KMS-11 (cell line): ENCODE data around the gene COL7A1.

Experiments used
- H2AFZ ChIP-seq: fragments of 200-600 bp; sonication (generic); 2 replicates; pipeline ENCODE4 v1.6.1; 2016; ENCODE audit warnings: antibody characterized with exemption, mixed run types, low read depth
- H3K27ac ChIP-seq: fragments of 200-600 bp; sonication (generic); 2 replicates; pipeline ENCODE4 v1.6.1; 2016; ENCODE audit warnings: mild to moderate bottlenecking, mixed run types
- H3K27me3 ChIP-seq: fragments of 200-600 bp; sonication (generic); 2 replicates; pipeline ENCODE4 v1.6.1; 2017; ENCODE audit warnings: mild to moderate bottlenecking, low read depth, mixed run types, moderate library complexity; ENCODE audit not compliant: insufficient read depth
- H3K36me3 ChIP-seq: fragments of 200-600 bp; sonication (generic); 2 replicates; pipeline ENCODE4 v1.6.1; 2017; ENCODE audit warnings: mild to moderate bottlenecking, mixed run types; ENCODE audit not compliant: insufficient read depth
- H3K4me1 ChIP-seq: fragments of 200-600 bp; sonication (generic); 2 replicates; pipeline ENCODE4 v1.6.1; 2016; ENCODE audit warnings: mild to moderate bottlenecking, low read depth, mixed run types; ENCODE audit not compliant: poor library complexity, severe bottlenecking
- H3K4me2 ChIP-seq: fragments of 200-600 bp; sonication (generic); 2 replicates; pipeline ENCODE4 v1.7.0; 2016; ENCODE audit warnings: mild to moderate bottlenecking, mixed run types
- H3K4me3 ChIP-seq: fragments of 200-600 bp; sonication (generic); IDR thresholded peaks from 2 replicates; pipeline ENCODE4 v1.6.1; 2017; ENCODE audit warnings: low read depth, low read length, mixed read lengths; ENCODE audit not compliant: insufficient read depth
- H3K79me2 ChIP-seq: fragments of 200-600 bp; sonication (generic); 2 replicates; pipeline ENCODE4 v1.6.1; 2016; ENCODE audit warnings: low read depth, mixed run types; ENCODE audit not compliant: insufficient read depth
- H3K9ac ChIP-seq: fragments of 200-600 bp; sonication (generic); 2 replicates; pipeline ENCODE4 v1.6.1; 2016; ENCODE audit warnings: mild to moderate bottlenecking, mixed run types
- H4K20me1 ChIP-seq: fragments of 200-600 bp; sonication (generic); 2 replicates; pipeline ENCODE4 v1.6.1; 2016; ENCODE audit warnings: mild to moderate bottlenecking, mixed run types; ENCODE audit not compliant: insufficient read depth
- CTCF ChIP-seq: fragments of 200-600 bp; sonication (generic); conservative IDR thresholded peaks from 2 replicates; pipeline ENCODE4 v1.6.1; 2017; ENCODE audit warnings: low read depth, mild to moderate bottlenecking, antibody characterized with exemption, low read length, moderate library complexity, mixed read lengths

The COL7A1 gene

DNA sequence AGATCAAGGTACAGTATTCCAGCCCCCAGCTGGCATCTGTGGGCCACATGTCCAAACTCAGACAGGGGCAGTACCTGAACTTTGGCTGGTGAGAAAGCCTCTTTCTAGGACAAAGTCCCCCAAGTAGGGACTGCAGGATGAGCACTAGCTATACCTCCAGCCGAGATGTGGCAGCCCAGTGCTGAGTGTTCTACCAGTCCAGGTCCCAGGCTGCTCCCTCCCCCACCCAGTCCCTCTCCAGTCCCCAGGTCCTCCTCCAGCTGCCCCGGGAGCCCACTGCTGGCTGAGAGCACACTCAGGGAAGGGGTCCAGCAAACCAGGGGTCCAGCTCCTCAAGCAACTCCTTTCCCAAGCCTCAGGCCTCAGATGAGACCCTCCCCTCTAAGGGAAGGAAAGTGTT, 38.6 kb upstream of the COL7A1 start:
- TF ChIP-seq CTCF = no peak
- Histone ChIP-seq H3K36me3 (no peaks in the 10 kb centered on the region), H4K20me1 (no peaks in the 10 kb centered on the region), H3K27me3 (no peaks in the 10 kb centered on the region), H3K4me2 (no peak overlapping the region), H2AFZ (no peak overlapping the region), H3K9ac (no peak overlapping the region), H3K79me2 (no peaks in the 10 kb centered on the region), H3K4me3 (no peak overlapping the region), H3K27ac (no peak overlapping the region), H3K4me1 (no peaks in the 10 kb centered on the region)

DNA sequence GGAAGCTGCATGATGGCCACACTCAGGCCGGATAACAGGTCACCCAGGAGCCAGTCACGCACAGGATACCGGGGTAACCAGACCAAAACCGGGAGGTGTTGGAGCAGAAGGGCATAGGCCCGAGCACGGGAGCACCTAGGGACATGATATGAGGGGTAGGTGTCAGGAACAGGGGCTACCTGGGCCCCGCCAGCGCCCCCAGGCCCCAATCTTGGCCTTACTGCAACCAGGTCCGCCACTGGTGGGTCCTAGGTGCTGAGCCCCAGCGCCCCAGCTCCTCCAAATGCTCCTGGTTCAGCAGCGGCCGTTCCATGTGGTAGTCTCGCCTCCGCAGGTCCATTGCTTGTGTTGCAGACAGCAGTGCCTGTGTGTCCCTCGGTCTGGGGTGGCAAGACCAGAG, 38.1 kb upstream of the COL7A1 start:
- Histone ChIP-seq H3K36me3 (no peaks in the 10 kb centered on the region), H3K27me3 (no peaks in the 10 kb centered on the region), H3K27ac (no peak overlapping the region), H3K4me3 (no peak overlapping the region), H3K4me2 (no peak overlapping the region), H4K20me1 (no peaks in the 10 kb centered on the region), H3K9ac (no peak overlapping the region), H3K4me1 (no peaks in the 10 kb centered on the region), H2AFZ (no peak overlapping the region), H3K79me2 (no peaks in the 10 kb centered on the region)
- TF ChIP-seq CTCF = no peak

DNA sequence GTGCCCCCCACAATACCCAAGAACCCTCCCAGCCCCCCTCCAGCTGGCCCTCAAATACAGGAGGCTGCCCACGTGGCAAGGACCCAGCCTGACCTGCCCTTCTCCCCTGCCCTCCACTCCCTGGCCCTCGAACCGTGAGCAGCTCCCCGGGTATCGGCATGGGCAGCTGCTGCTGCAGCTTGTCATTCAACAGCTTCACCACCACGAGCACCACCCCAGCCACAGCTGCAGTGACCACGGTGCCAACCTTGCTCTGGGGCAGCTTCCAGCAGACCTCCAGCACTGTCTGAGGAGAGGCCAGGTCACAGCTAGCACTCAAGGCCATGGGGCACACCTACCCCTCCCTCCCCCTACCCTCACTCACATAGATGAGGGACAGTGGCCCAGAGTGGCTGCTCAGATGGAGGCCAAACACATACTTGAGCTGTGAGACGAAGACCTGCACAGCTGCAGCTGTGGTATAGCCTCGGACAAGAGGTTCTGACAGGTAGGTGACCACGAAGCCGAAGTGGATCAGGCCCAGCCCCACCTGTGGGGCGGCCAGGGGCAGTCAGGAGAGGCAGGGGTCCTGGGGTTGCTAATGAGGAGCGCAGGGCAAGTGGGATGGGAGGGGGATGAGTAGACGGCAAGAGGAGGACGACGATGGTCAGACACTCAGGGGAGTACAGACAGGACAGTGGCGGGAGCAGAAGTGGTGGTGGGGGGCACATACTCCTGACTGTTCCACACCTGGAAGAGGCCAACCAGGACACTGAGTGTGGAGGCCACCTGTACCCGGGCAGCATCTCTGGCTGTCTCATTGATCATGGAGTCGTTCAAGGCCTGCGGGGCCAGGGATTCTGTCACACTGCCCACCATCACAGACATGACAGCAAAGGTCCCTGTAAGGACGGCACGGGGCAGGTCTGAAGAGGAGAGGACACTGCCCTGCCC, 36.7 kb upstream of the COL7A1 start:
- Histone ChIP-seq H3K27ac (no peak overlapping the region), H3K79me2 (no peaks in the 10 kb centered on the region), H3K4me3 (no peak overlapping the region), H3K27me3 (no peaks in the 10 kb centered on the region), H4K20me1 (no peaks in the 10 kb centered on the region), H2AFZ (no peak overlapping the region), H3K36me3 (no peaks in the 10 kb centered on the region), H3K4me1 (no peaks in the 10 kb centered on the region), H3K4me2 (no peak overlapping the region), H3K9ac (no peak overlapping the region)
- TF ChIP-seq CTCF = no peak

DNA sequence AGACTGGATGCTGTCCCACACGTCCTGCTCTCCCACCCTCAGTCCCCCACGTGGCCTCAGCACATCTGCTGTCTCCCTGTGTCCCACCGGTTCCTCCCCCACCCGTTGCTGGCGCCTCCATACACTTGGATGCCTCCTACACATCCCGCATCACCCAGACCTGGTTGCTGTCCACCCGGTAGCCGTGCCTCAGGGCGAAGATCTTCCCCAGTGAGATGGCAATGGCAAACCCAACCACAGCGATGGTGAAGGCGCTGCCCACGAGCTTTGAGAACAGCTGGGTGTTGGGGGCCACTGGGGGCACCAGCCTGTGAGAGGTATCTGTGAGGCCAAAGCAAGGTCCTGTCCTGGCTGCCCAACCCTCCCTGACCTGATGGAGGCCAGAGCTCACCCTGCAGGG, 35.7 kb upstream of the COL7A1 start:
- H3K27ac ChIP-seq = no peak overlapping the region
- H3K4me2 ChIP-seq = no peak overlapping the region
- no peak overlapping the region for H3K4me3 ChIP-seq
- H3K4me1 ChIP-seq = no peaks in the 10 kb centered on the region
- no peaks in the 10 kb centered on the region for H3K79me2 ChIP-seq
- no peaks in the 10 kb centered on the region for H4K20me1 ChIP-seq
- H3K36me3 ChIP-seq = no peaks in the 10 kb centered on the region
- no peaks in the 10 kb centered on the region for H3K27me3 ChIP-seq
- H2AFZ ChIP-seq = no peak overlapping the region
- no peak overlapping the region for H3K9ac ChIP-seq
- TF ChIP-seq CTCF = no peak
